Activated CD4-positive, alpha-beta memory T cell treated with anti-CD3 and anti-CD28 coated beads, Interleukin-2, amount 10 ng/mL, durations not matched to agents 7 days and 5 days (primary cell): ENCODE data around the gene FANK1. TPM values are rescaled to one million over a fixed set of nuclear protein-coding genes. Genes with fewer than 3 reads are reported as not detected.
A peak's percentile ranks its signal among the peaks of the same experiment; 100 is the strongest.
"Not testable (repeated sequence)": the region's sequence is repeated elsewhere in the genome, so short reads cannot be mapped to it uniquely, and the experiment has no call there.

Experiments used
- CTCF ChIA-PET: fragments of 350-600 bp; sonication (Branson Sonifier 250); formaldehyde crosslinking; loops from one replicate; lab custom pipeline; 2021; ENCODE audit warnings: antibody characterized with exemption, inconsistent platforms; lab: Charles Lee
- POLR2A ChIA-PET: fragments of 350-600 bp; sonication (Branson Sonifier 250); formaldehyde crosslinking; loops from one replicate; lab custom pipeline; 2021; ENCODE audit warnings: antibody characterized with exemption; lab: Charles Lee
- DNase-seq: peaks from one replicate; pipeline ENCODE4 v3.0.0-alpha.2; 2020
- H3K27ac Mint-ChIP-seq: one replicate; pipeline ENCODE4 v1.8.0; 2021; ENCODE audit warnings: mild to moderate bottlenecking, mixed read lengths
- H3K27me3 Mint-ChIP-seq: one replicate; pipeline ENCODE4 v1.8.0; 2021; ENCODE audit warnings: mixed read lengths
- H3K36me3 Mint-ChIP-seq: one replicate; pipeline ENCODE4 v1.8.0; 2021; ENCODE audit warnings: low read depth, mixed read lengths
- H3K4me1 Mint-ChIP-seq: one replicate; pipeline ENCODE4 v1.8.0; 2021; ENCODE audit warnings: mixed read lengths
- H3K4me3 Mint-ChIP-seq: one replicate; pipeline ENCODE4 v1.8.0; 2021; ENCODE audit warnings: mild to moderate bottlenecking, mixed read lengths
- H3K9me3 Mint-ChIP-seq: one replicate; pipeline ENCODE4 v1.8.0; 2021; ENCODE audit warnings: mixed read lengths
- total RNA-seq, 2 experiments: library from RNA; stranded (reverse); gene quantifications; one replicate each; pipeline ENCODE4 v1.2.3, GENCODE V29; 2021

Gene FANK1, protein sequence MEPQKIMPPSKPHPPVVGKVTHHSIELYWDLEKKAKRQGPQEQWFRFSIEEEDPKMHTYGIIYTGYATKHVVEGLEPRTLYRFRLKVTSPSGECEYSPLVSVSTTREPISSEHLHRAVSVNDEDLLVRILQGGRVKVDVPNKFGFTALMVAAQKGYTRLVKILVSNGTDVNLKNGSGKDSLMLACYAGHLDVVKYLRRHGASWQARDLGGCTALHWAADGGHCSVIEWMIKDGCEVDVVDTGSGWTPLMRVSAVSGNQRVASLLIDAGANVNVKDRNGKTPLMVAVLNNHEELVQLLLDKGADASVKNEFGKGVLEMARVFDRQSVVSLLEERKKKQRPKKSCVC
- total RNA-seq = under 1 TPM; 0.63 to 0.68 TPM

GRCh38 chr10:125896088-125896934 lies at the start of gene FANK1:
TSS of gene FANK1 (plus strand) at chr10:125896564. CDS start at chr10:125896643, 79 bp downstream.
- H3K27ac Mint-ChIP-seq = peak within 1 kb of the TSS; percentile 73
- CTCF ChIA-PET, POLR2A ChIA-PET, H3K9me3 Mint-ChIP-seq, H3K36me3 Mint-ChIP-seq: not testable (repeated sequence)
- peak within 1 kb of the TSS; percentile 92 for H3K4me3 Mint-ChIP-seq
- peak; percentile 85 for DNase-seq
- peaks cover 15% of the 10 kb centered on the region for H3K4me1 Mint-ChIP-seq
- peaks cover 35% of the 10 kb centered on the region for H3K27me3 Mint-ChIP-seq

DNA sequence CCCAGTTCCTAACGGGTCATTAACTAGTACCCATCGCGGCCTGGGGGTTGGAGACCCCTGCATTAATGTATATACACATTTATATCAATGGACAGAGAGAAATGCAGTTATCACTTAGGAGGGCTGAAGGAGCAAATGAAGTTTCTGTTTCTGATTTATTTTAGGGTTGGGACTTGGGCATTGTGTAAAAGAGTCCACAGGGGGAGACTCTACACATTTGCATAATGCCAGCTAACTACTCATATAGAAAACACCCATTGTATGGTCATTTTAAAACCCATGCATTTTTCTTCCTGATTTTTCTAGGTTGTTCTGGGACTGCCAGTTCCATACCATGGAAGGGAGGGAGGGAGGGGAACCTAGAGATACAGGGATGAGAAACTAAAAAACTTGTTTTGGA lies 49.5 kb upstream of the FANK1 start:
- POLR2A ChIA-PET = no interaction called here
- H3K4me1 Mint-ChIP-seq = no peaks in the 10 kb centered on the region
- H3K4me3 Mint-ChIP-seq = no peak overlapping the region
- no peaks in the 10 kb centered on the region for H3K27me3 Mint-ChIP-seq
- H3K27ac Mint-ChIP-seq = no peak overlapping the region
- CTCF ChIA-PET = interaction anchor here (1.6 kb wide), 1 partner anchor 19 kb away, joined by 3 read pairs; no protein-coding TSS in a partner anchor
- peaks cover 11% of the 10 kb centered on the region for H3K36me3 Mint-ChIP-seq
- H3K9me3 Mint-ChIP-seq = no peaks in the 10 kb centered on the region
- no peak for DNase-seq

- no peaks in the 10 kb centered on the region for H3K4me1 Mint-ChIP-seq
- ChIA-PET CTCF (no interaction called here), POLR2A (interaction anchor here (0.7 kb wide), 1 partner anchor 25 kb away, joined by 3 read pairs; the partner anchor contains the start of genes BCCIP and UROS)
Measured at GRCh38 chr10:125848371-125848770, 48.0 kb upstream of the FANK1 start.

GRCh38 chr10:125848857-125849256 lies 47.5 kb upstream of the FANK1 start:
- no peak for DNase-seq
- ChIA-PET CTCF (no interaction called here), POLR2A (interaction anchor here (0.7 kb wide), 1 partner anchor 26 kb away, joined by 3 read pairs; the partner anchor contains the start of genes BCCIP and UROS)
- Mint-ChIP-seq H3K9me3 (no peaks in the 10 kb centered on the region), H3K36me3 (peaks cover 13% of the 10 kb centered on the region), H3K4me3 (no peak overlapping the region), H3K27ac (no peak overlapping the region), H3K27me3 (no peaks in the 10 kb centered on the region), H3K4me1 (no peaks in the 10 kb centered on the region)

More at GRCh38 chr10:125848371-125848770, 48.0 kb upstream of the FANK1 start:
- Mint-ChIP-seq H3K9me3 (no peaks in the 10 kb centered on the region), H3K27me3 (no peaks in the 10 kb centered on the region), H3K4me3 (no peak overlapping the region), H3K36me3 (peaks cover 10% of the 10 kb centered on the region), H3K27ac (no peak overlapping the region)
- no peak for DNase-seq

- DNase-seq = no peak
- Mint-ChIP-seq H3K36me3 (peaks cover 14% of the 10 kb centered on the region), H3K9me3 (no peaks in the 10 kb centered on the region), H3K4me3 (no peak overlapping the region), H3K27ac (no peak overlapping the region), H3K4me1 (no peaks in the 10 kb centered on the region), H3K27me3 (no peaks in the 10 kb centered on the region)
- ChIA-PET CTCF (no interaction called here), POLR2A (no interaction called here)
Measured at GRCh38 chr10:125849448-125849847, 46.9 kb upstream of the FANK1 start.

GRCh38 chr10:125850766-125851731 lies 45.3 kb upstream of the FANK1 start:
- POLR2A ChIA-PET = no interaction called here

GRCh38 chr10:125852487-125852886 lies 43.9 kb upstream of the FANK1 start:
- Mint-ChIP-seq H3K4me1 (no peaks in the 10 kb centered on the region), H3K27me3 (no peaks in the 10 kb centered on the region), H3K4me3 (no peak overlapping the region), H3K27ac (no peak overlapping the region), H3K36me3 (peaks cover 14% of the 10 kb centered on the region), H3K9me3 (no peaks in the 10 kb centered on the region)
- DNase-seq = no peak
- ChIA-PET POLR2A (no interaction called here), CTCF (no interaction called here)

More at GRCh38 chr10:125850766-125851731, 45.3 kb upstream of the FANK1 start:
- CTCF ChIA-PET = interaction anchor here (0.7 to 1.1 kb wide), 2 partner anchors 9 to 19 kb away, joined by 4 to 5 read pairs; no protein-coding TSS in a partner anchor
- Mint-ChIP-seq H3K27ac (no peak overlapping the region), H3K27me3 (no peaks in the 10 kb centered on the region), H3K36me3 (peaks cover 14% of the 10 kb centered on the region), H3K4me3 (no peak overlapping the region), H3K4me1 (no peaks in the 10 kb centered on the region), H3K9me3 (no peaks in the 10 kb centered on the region)
- DNase-seq = no peak

GRCh38 chr10:125857185-125857760 lies 39.1 kb upstream of the FANK1 start:
- ChIA-PET POLR2A (no interaction called here), CTCF (no interaction called here)
- peaks cover 4% of the 10 kb centered on the region for H3K36me3 Mint-ChIP-seq
- H3K4me1 Mint-ChIP-seq = no peaks in the 10 kb centered on the region
- H3K4me3 Mint-ChIP-seq = no peak overlapping the region
- no peaks in the 10 kb centered on the region for H3K27me3 Mint-ChIP-seq
- no peak for DNase-seq
- H3K27ac Mint-ChIP-seq = no peak overlapping the region
- no peaks in the 10 kb centered on the region for H3K9me3 Mint-ChIP-seq

- DNase-seq = no peak
- Mint-ChIP-seq H3K9me3 (no peaks in the 10 kb centered on the region), H3K4me3 (no peak overlapping the region), H3K27me3 (no peaks in the 10 kb centered on the region), H3K4me1 (no peaks in the 10 kb centered on the region), H3K36me3 (no peaks in the 10 kb centered on the region), H3K27ac (no peak overlapping the region)
- POLR2A ChIA-PET = no interaction called here
- CTCF ChIA-PET = interaction anchor here (0.6 kb wide), 1 partner anchor 83 kb away, joined by 3 read pairs; no protein-coding TSS in a partner anchor
Measured at GRCh38 chr10:125859128-125859817, 37.1 kb upstream of the FANK1 start.

- CTCF ChIA-PET = interaction anchor here (0.6 to 0.7 kb wide), 2 partner anchors 58 to 175 kb away, joined by 3 read pairs; no protein-coding TSS in a partner anchor
- H3K27me3 Mint-ChIP-seq = no peaks in the 10 kb centered on the region
Measured at GRCh38 chr10:125865120-125865519, 31.2 kb upstream of the FANK1 start.

GRCh38 chr10:125866421-125867029 lies 29.8 kb upstream of the FANK1 start:
- no peaks in the 10 kb centered on the region for H3K9me3 Mint-ChIP-seq
- H3K4me3 Mint-ChIP-seq = no peak overlapping the region
- H3K27me3 Mint-ChIP-seq = no peaks in the 10 kb centered on the region
- ChIA-PET POLR2A (no interaction called here), CTCF (interaction anchor here (1.0 kb wide), 1 partner anchor 20 kb away, joined by 3 read pairs; no protein-coding TSS in a partner anchor)
- no peaks in the 10 kb centered on the region for H3K36me3 Mint-ChIP-seq
- no peak for DNase-seq
- no peaks in the 10 kb centered on the region for H3K4me1 Mint-ChIP-seq
- no peak overlapping the region for H3K27ac Mint-ChIP-seq

More at GRCh38 chr10:125865120-125865519, 31.2 kb upstream of the FANK1 start:
- DNase-seq = no peak
- H3K4me1 Mint-ChIP-seq = no peaks in the 10 kb centered on the region
- no peak overlapping the region for H3K27ac Mint-ChIP-seq
- H3K4me3 Mint-ChIP-seq = no peak overlapping the region
- POLR2A ChIA-PET = no interaction called here
- no peaks in the 10 kb centered on the region for H3K36me3 Mint-ChIP-seq
- H3K9me3 Mint-ChIP-seq = no peaks in the 10 kb centered on the region
